ENCODE results near the gene DIP2C.
"Not testable (repeated sequence)": the region's sequence is repeated elsewhere in the genome, so short reads cannot be mapped to it uniquely, and the experiment has no call there.

DIP2C gene

GRCh38 chr10:283916-284356 is 405.5 kb downstream of the DIP2C start:
- H3K4me3 ChIP-seq (ENCODE audit: low read length): no peak overlapping the region
- DNase-seq (ENCODE audit: low read depth, low spot score): no peak

- no peak for DNase-seq (ENCODE audit: low read depth, low spot score)
- H3K4me3 ChIP-seq (ENCODE audit: low read length): no peak overlapping the region
These were observed 406.4 kb downstream of the DIP2C start for GRCh38 chr10:283140-283479.

- DNase-seq (ENCODE audit: low read depth, low spot score): no peak
These were observed 407.0 kb downstream of the DIP2C start for GRCh38 chr10:282294-283139.

GRCh38 chr10:279655-280054 is 409.8 kb downstream of the DIP2C start:
- DNase-seq (ENCODE audit: low read depth, low spot score): no peak
- no peak overlapping the region for H3K4me3 ChIP-seq (ENCODE audit: low read length)

More at GRCh38 chr10:282294-283139, 407.0 kb downstream of the DIP2C start:
- H3K4me3 ChIP-seq (ENCODE audit: low read length): no peak overlapping the region

- DNase-seq (ENCODE audit: low read depth, low spot score): no peak
- no peak overlapping the region for H3K4me3 ChIP-seq (ENCODE audit: low read length)
These were observed 410.2 kb downstream of the DIP2C start for GRCh38 chr10:279232-279631.

GRCh38 chr10:278707-279106 is 410.8 kb downstream of the DIP2C start:
- H3K4me3 ChIP-seq (ENCODE audit: low read length): no peak overlapping the region
- DNase-seq (ENCODE audit: low read depth, low spot score): no peak

GRCh38 chr10:277963-278362 is 411.5 kb downstream of the DIP2C start:
- DNase-seq (ENCODE audit: low read depth, low spot score): no peak
- no peak overlapping the region for H3K4me3 ChIP-seq (ENCODE audit: low read length)

GRCh38 chr10:275680-276079 is 413.8 kb downstream of the DIP2C start:
- H3K4me3 ChIP-seq (ENCODE audit: low read length): no peak overlapping the region
- no peak for DNase-seq (ENCODE audit: low read depth, low spot score)

- no peak overlapping the region for H3K4me3 ChIP-seq (ENCODE audit: low read length)
- DNase-seq (ENCODE audit: low read depth, low spot score): no peak
These were observed 414.6 kb downstream of the DIP2C start for GRCh38 chr10:274866-275265.

- DNase-seq (ENCODE audit: low read depth, low spot score): no peak
- H3K4me3 ChIP-seq (ENCODE audit: low read length): no peak overlapping the region
These were observed 416.4 kb downstream of the DIP2C start for GRCh38 chr10:273088-273487.

GRCh38 chr10:271722-272121 is 417.7 kb downstream of the DIP2C start:
- no peak overlapping the region for H3K4me3 ChIP-seq (ENCODE audit: low read length)
- DNase-seq (ENCODE audit: low read depth, low spot score): no peak

GRCh38 chr10:271201-271600 is 418.3 kb downstream of the DIP2C start:
- no peak overlapping the region for H3K4me3 ChIP-seq (ENCODE audit: low read length)
- no peak for DNase-seq (ENCODE audit: low read depth, low spot score)

- no peak for DNase-seq (ENCODE audit: low read depth, low spot score)
- H3K4me3 ChIP-seq (ENCODE audit: low read length): no peak overlapping the region
These were observed 419.9 kb downstream of the DIP2C start for GRCh38 chr10:269440-270074.

- no peak overlapping the region for H3K4me3 ChIP-seq (ENCODE audit: low read length)
- no peak for DNase-seq (ENCODE audit: low read depth, low spot score)
These were observed 421.8 kb downstream of the DIP2C start for GRCh38 chr10:267705-268104.

GRCh38 chr10:266974-267425 is 422.5 kb downstream of the DIP2C start:
- no peak for DNase-seq (ENCODE audit: low read depth, low spot score)
- H3K4me3 ChIP-seq (ENCODE audit: low read length): no peak overlapping the region

- H3K4me3 ChIP-seq (ENCODE audit: low read length); DNase-seq (ENCODE audit: low read depth, low spot score): not testable (repeated sequence)
These were observed 423.5 kb downstream of the DIP2C start for GRCh38 chr10:265816-266588.

- H3K4me3 ChIP-seq (ENCODE audit: low read length); DNase-seq (ENCODE audit: low read depth, low spot score): not testable (repeated sequence)
These were observed 424.4 kb downstream of the DIP2C start for GRCh38 chr10:265074-265440.

GRCh38 chr10:264160-265073 is 425.1 kb downstream of the DIP2C start:
- not testable (repeated sequence) for DNase-seq (ENCODE audit: low read depth, low spot score); H3K4me3 ChIP-seq (ENCODE audit: low read length)

Measured in Jurkat, Clone E6-1 (cell line).